ENCODE results near the gene CCDC92. TPM values are rescaled to one million over a fixed set of nuclear protein-coding genes. Genes with fewer than 3 reads are reported as not detected.

Gene CCDC92
- total and polyA plus RNA-seq, 2 donors from 2014 or later, result 39.3 to 41.4 TPM

GRCh38 chr12:124017064-124017463 is 44.4 kb upstream of the CCDC92 start:
- no peaks in the 10 kb centered on the region for H3K9me3 ChIP-seq (ENCODE audit: control insufficient read depth in 2 of 3, insufficient read depth in 1 of 3, low read length in 3 of 3)
- H3K27me3 ChIP-seq (ENCODE audit: control insufficient read depth, insufficient read depth, low read length), result no peaks in the 10 kb centered on the region
- FAIRE-seq (no peak), DNase-seq (no peak)
- intact Hi-C loops (cut with DNase I), result no loop called here
- H3K27ac ChIP-seq (ENCODE audit: low read depth in 2 of 2, low read length in 2 of 2), result no peak overlapping the region
- H3K9ac ChIP-seq (ENCODE audit: low read length in 3 of 3), result no peak overlapping the region
- no peak overlapping the region for H3K4me3 ChIP-seq (ENCODE audit: low read length in 3 of 3)
- peaks cover 0 to 5% (median 2%) of the 10 kb centered on the region in 3 donors for H3K4me1 ChIP-seq (ENCODE audit: control insufficient read depth in 2 of 3, insufficient read depth in 2 of 3, low read depth in 1 of 3, low read length in 3 of 3)
- TF ChIP-seq CTCF (IDR thresholded peaks at IDR 0.05; ENCODE audit: borderline replicate concordance, extremely low read depth, insufficient read depth), result no peak
- peaks cover 7 to 10% (median 10%) of the 10 kb centered on the region in 3 donors for H3K36me3 ChIP-seq (ENCODE audit: control insufficient read depth in 2 of 3, insufficient read depth in 3 of 3, low read length in 3 of 3)

- H3K4me1 ChIP-seq (ENCODE audit: control insufficient read depth in 2 of 3, insufficient read depth in 2 of 3, low read depth in 1 of 3, low read length in 3 of 3), result peaks cover 0 to 2% (median 2%) of the 10 kb centered on the region in 3 donors
- DNase-seq (no peak), FAIRE-seq (no peak)
- H3K27ac ChIP-seq (ENCODE audit: low read depth in 2 of 2, low read length in 2 of 2), result no peak overlapping the region
- no peak overlapping the region for H3K4me3 ChIP-seq (ENCODE audit: low read length in 3 of 3)
- peaks cover 9 to 18% (median 13%) of the 10 kb centered on the region in 3 donors for H3K36me3 ChIP-seq (ENCODE audit: control insufficient read depth in 2 of 3, insufficient read depth in 3 of 3, low read length in 3 of 3)
- intact Hi-C loops (cut with DNase I), result no loop called here
- TF ChIP-seq CTCF (IDR thresholded peaks at IDR 0.05; ENCODE audit: borderline replicate concordance, extremely low read depth, insufficient read depth), result no peak
- H3K9me3 ChIP-seq (ENCODE audit: control insufficient read depth in 2 of 3, insufficient read depth in 1 of 3, low read length in 3 of 3), result no peaks in the 10 kb centered on the region
- H3K27me3 ChIP-seq (ENCODE audit: control insufficient read depth, insufficient read depth, low read length), result no peaks in the 10 kb centered on the region
- no peak overlapping the region for H3K9ac ChIP-seq (ENCODE audit: low read length in 3 of 3)
These were observed 43.1 kb upstream of the CCDC92 start for GRCh38 chr12:124015494-124016461.

GRCh38 chr12:124013073-124013472 is 40.4 kb upstream of the CCDC92 start:
- Histone ChIP-seq H3K27me3 (ENCODE audit: control insufficient read depth, insufficient read depth, low read length) (no peaks in the 10 kb centered on the region), H3K4me3 (ENCODE audit: low read length in 3 of 3) (no peak overlapping the region), H3K27ac (ENCODE audit: low read depth in 2 of 2, low read length in 2 of 2) (no peak overlapping the region), H3K4me1 (ENCODE audit: control insufficient read depth in 2 of 3, insufficient read depth in 2 of 3, low read depth in 1 of 3, low read length in 3 of 3) (peaks cover 0 to 2% (median 2%) of the 10 kb centered on the region in 3 donors), H3K9me3 (ENCODE audit: control insufficient read depth in 2 of 3, insufficient read depth in 1 of 3, low read length in 3 of 3) (no peaks in the 10 kb centered on the region), H3K9ac (ENCODE audit: low read length in 3 of 3) (no peak overlapping the region), H3K36me3 (ENCODE audit: control insufficient read depth in 2 of 3, insufficient read depth in 3 of 3, low read length in 3 of 3) (peaks cover 15 to 18% (median 15%) of the 10 kb centered on the region in 3 donors)
- no peak for TF ChIP-seq CTCF (IDR thresholded peaks at IDR 0.05; ENCODE audit: borderline replicate concordance, extremely low read depth, insufficient read depth)
- no peak for DNase-seq
- intact Hi-C loops (cut with DNase I), result no loop called here
- FAIRE-seq, result no peak

All from kidney (tissue), 14 donors.